Measurements from ENCODE around the gene WDR90. TPM values are rescaled to one million over a fixed set of nuclear protein-coding genes. Genes with fewer than 3 reads are reported as not detected.

WDR90 gene
- total and polyA plus RNA-seq, 2 of the 13 experiments (the other 11 are each of a cell fraction or from before 2014, with no cell fraction given), result 14.9 to 28.9 TPM

DNA sequence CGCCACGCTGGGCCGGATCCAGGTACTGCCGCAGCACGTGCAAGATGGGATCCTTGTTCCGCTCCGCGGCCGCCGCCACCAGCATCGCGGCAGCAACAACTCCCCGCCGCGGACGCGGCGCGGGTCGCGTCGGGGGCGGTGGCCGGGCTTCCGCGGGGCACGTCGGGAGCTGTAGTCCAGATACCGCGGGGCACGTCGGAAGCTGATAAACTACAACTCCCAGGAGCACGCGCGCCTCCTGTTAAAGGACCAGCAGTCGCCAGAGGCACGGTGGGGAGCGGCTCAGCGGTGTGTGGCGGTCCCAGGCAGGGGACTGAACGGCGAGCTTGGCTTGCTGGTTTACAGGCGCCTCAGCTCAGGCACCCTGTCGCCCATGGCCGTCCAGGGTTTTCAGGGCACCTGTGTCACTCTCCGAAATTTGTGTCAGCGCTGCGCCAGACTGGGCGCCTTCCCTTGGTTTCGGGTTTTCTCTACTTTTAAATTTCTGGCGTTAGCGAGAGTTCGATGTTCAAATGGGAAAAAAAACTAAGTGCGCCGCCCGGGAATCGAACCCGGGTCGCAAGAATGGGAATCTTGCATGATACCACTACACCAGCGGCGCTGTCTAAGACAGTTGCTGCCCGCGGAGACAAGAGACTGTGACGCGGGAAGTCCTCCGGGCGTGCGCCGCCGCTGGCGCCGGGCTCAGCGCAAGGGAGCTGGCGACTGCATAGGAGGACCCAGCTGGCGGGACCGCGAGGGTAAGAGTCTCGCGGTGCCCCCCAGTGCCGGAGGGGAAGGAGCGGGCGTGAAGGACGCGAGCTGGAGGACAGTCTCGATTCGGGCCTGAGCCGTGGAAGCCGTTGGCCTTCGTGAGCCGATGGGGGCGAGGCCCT lies 12.7 kb upstream of the WDR90 start, which contains the start of gene METTL26 (continued):
- TF ChIP-seq, protein P1, sequence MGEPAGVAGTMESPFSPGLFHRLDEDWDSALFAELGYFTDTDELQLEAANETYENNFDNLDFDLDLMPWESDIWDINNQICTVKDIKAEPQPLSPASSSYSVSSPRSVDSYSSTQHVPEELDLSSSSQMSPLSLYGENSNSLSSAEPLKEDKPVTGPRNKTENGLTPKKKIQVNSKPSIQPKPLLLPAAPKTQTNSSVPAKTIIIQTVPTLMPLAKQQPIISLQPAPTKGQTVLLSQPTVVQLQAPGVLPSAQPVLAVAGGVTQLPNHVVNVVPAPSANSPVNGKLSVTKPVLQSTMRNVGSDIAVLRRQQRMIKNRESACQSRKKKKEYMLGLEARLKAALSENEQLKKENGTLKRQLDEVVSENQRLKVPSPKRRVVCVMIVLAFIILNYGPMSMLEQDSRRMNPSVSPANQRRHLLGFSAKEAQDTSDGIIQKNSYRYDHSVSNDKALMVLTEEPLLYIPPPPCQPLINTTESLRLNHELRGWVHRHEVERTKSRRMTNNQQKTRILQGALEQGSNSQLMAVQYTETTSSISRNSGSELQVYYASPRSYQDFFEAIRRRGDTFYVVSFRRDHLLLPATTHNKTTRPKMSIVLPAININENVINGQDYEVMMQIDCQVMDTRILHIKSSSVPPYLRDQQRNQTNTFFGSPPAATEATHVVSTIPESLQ (CRISPR knock-in tag; conservative IDR thresholded peaks at IDR 0.05), result no peak
- TF ChIP-seq MEIS1 (CRISPR knock-in tag; IDR thresholded peaks at IDR 0.05; ENCODE audit: borderline replicate concordance) (0 out of 2 replicates have a peak, but pooled peaks have one; percentile 64), ZNF331 (CRISPR knock-in tag; IDR thresholded peaks at IDR 0.05) (peak; percentile 43), CREB1 (IDR thresholded peaks at IDR 0.05) (peak; percentile 40; the same call in 1 of the 2 replicates), CREB1 (CRISPR knock-in tag; IDR thresholded peaks at IDR 0.05) (no peak), HDAC6 (IDR thresholded peaks at IDR 0.05; ENCODE audit: low read depth, low read length) (no peak), TFE3 (CRISPR knock-in tag; IDR thresholded peaks at IDR 0.05) (no peak; the same call in 1 of the 2 replicates), TOPORS (CRISPR knock-in tag; IDR thresholded peaks at IDR 0.05) (no peak), ZBTB38 (CRISPR knock-in tag; IDR thresholded peaks at IDR 0.05) (peak; percentile 75), HOXA5 (CRISPR knock-in tag; IDR thresholded peaks at IDR 0.05) (peak; percentile 17; the same call in 1 of the 2 replicates), NFE2 (CRISPR knock-in tag; IDR thresholded peaks at IDR 0.05) (no peak), RBM22 (optimal IDR thresholded peaks at IDR 0.05; ENCODE audit: low read length) (peak; percentile 79), SALL1 (CRISPR knock-in tag; IDR thresholded peaks at IDR 0.05) (peak; percentile 90)
- TF ChIP-seq, protein P2, sequence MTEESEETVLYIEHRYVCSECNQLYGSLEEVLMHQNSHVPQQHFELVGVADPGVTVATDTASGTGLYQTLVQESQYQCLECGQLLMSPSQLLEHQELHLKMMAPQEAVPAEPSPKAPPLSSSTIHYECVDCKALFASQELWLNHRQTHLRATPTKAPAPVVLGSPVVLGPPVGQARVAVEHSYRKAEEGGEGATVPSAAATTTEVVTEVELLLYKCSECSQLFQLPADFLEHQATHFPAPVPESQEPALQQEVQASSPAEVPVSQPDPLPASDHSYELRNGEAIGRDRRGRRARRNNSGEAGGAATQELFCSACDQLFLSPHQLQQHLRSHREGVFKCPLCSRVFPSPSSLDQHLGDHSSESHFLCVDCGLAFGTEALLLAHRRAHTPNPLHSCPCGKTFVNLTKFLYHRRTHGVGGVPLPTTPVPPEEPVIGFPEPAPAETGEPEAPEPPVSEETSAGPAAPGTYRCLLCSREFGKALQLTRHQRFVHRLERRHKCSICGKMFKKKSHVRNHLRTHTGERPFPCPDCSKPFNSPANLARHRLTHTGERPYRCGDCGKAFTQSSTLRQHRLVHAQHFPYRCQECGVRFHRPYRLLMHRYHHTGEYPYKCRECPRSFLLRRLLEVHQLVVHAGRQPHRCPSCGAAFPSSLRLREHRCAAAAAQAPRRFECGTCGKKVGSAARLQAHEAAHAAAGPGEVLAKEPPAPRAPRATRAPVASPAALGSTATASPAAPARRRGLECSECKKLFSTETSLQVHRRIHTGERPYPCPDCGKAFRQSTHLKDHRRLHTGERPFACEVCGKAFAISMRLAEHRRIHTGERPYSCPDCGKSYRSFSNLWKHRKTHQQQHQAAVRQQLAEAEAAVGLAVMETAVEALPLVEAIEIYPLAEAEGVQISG (CRISPR knock-in tag; IDR thresholded peaks at IDR 0.05), result peak; percentile 96
